ENCODE measurements around the gene GGPS1.
"Not testable (repeated sequence)": the region's sequence is repeated elsewhere in the genome, so short reads cannot be mapped to it uniquely, and the experiment has no call there.

Gene GGPS1

DNA sequence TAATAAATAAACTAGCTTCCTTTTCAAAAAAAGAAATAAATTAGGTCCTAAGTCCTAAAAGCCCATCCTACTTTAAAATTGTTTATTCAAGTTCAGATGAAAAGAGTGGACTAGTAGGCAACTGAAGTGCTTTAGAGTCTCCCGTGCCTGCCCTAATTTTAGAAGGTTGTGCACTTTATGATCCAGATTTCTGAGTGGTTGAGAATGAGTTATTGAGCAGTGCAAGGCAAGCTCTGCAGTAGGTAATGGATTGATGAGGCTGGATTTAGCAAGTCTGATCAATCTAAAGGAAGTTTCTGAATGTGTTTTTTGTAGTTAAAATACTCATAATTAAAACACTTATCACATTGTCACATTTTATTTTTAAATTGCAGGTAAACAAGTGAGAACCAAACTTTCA is 13.0 kb downstream of the GGPS1 start:
- no peak for FAIRE-seq

- no peak for FAIRE-seq
Measured at GRCh38 chr1:235342039-235342438, 13.7 kb downstream of the GGPS1 start.

GRCh38 chr1:235342471-235342870 is 14.1 kb downstream of the GGPS1 start:
- no peak for FAIRE-seq

- no peak for FAIRE-seq
Measured at GRCh38 chr1:235343726-235344125, 15.4 kb downstream of the GGPS1 start.

GRCh38 chr1:235351441-235351840 is 23.1 kb downstream of the GGPS1 start:
- no peak for FAIRE-seq

DNA sequence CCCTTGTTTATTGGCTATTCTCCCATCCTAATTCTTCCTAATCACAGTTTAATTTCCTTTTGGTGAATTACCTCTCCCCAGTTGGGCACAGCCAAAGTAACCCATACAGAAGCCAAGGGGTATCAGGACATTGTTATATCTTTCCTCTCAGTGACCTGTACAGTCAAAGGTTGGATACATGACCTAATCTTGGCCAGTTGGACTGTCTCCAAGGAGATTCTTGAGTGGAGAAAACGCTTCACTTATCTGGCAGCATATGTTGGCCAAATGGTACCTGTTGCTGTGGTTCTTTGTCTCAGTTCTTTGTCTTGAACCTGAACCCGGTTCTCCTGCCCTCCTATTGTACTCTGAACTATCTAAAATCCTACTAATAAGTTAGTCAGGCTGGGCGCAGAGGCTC is 23.5 kb downstream of the GGPS1 start:
- FAIRE-seq: no peak

GRCh38 chr1:235357485-235358373 is 29.4 kb downstream of the GGPS1 start:
- FAIRE-seq: no peak

DNA sequence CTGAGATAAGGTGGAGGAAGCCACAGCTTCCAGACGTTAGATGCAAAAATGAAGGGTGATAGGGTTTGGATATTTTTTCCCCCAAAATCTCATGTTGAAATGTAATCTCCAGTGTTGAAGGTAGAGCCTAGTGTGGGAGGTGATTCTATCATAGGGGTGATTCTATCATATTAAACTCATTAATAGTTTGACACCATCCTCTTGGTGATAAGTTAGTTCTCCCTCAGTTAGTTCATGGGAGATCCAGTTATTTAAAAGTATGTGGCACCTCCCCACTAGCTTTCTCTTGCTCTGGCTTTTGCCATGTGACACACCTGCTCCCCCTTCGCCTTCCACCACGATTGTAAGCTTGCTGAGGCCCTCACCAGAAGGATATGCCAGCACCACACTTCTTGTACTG is 30.5 kb downstream of the GGPS1 start:
- no peak for FAIRE-seq

- not testable (repeated sequence) for FAIRE-seq
Measured at GRCh38 chr1:235364189-235364588, 35.8 kb downstream of the GGPS1 start.

GRCh38 chr1:235366286-235366685 is 37.9 kb downstream of the GGPS1 start:
- FAIRE-seq: no peak

- FAIRE-seq: peak; percentile 41
Measured at GRCh38 chr1:235367000-235367908, 38.9 kb downstream of the GGPS1 start, which contains the start of gene TBCE. Gene TBCE (plus strand): TSS chr1:235367427. CDS start chr1:235380050, 12,623 bp downstream.

DNA sequence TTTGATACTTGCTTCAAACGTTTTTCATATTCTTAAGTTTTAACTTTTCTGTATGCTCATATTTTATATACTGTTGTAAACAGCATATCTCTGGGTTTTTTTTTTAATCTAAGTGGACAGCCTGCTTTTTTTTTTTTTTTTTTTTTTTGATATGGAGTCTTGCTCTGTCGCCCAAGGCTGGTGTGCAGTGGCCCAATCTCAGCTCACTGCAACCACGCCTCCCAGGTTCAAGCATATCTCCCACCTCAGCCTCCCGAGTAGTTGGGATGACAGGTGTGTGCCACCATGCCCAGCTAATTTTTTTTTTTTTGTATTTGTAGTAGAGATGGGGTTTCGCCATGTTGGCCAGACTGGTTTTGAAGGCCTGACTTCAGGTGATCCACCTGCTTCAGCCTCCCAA is 40.1 kb downstream of the GGPS1 start:
- no peak for FAIRE-seq

GRCh38 chr1:235369802-235370201 is 41.4 kb downstream of the GGPS1 start:
- FAIRE-seq: no peak

- no peak for FAIRE-seq
Measured at GRCh38 chr1:235375919-235376605, 47.7 kb downstream of the GGPS1 start.

DNA sequence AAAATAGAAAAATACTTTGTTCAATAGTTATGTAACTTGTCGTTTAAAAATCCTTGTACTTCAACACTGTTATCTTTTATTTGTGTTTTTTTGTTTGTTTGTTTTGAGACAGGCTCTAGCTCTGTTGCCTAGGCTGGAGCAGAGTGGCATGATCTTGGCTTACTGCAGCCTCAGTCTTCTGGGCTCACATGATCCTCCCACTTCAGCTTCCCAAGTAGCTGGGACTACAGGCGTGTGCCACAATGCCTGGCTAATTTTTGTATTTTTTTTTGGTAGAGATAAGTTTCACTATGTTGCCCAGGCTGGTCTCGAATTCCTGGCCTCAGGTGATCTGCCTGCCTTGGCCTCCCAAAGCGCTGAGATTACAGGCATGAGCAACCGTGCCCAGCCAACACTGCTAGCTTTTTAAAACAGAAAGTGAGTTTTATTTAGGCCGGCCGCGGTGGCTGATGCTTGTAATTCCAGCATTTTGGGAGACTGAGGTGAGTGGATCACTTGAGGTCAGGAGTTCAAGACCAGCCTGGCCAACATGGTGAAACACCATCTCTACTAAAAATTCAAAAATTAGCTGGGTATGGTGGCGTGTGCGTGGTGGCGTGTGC is 49.9 kb downstream of the GGPS1 start:
- not testable (repeated sequence) for FAIRE-seq

GRCh38 chr1:235381955-235382739 is 53.8 kb downstream of the GGPS1 start:
- not testable (repeated sequence) for FAIRE-seq

- FAIRE-seq: not testable (repeated sequence)
Measured at GRCh38 chr1:235385633-235386032, 57.3 kb downstream of the GGPS1 start.

GRCh38 chr1:235391874-235392273 is 63.5 kb downstream of the GGPS1 start:
- no peak for FAIRE-seq

All from colon (tissue), 2 donors.